Measurements from ENCODE around the gene CNOT6.
A peak's percentile ranks its signal among the peaks of the same experiment; 100 is the strongest.

CNOT6 gene

DNA sequence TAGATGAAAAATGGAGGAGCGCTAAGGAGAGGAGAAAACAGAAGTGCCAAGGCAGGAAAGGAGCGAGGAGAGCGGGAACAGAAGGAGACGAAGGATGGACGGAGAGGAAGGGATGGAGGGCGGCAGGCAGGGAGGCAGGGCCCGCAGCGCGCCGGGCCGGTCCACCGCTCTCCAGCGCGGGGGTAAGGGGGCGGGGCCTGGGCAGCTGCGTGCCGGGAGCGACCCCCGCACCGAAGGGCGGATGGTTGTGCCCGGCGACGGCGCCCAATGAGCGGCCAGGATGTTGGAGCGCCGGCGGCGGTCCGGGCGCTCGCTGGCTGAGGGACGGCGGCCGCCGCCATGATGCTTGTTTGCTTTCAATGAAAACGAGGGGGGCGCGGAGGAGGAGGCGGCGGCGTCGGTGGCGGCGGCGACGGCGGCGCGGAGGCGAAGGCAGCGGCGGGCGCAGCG is at the start of gene CNOT6 (continued):
- TF ChIP-seq ZNF677 (tag by site-specific recombination; IDR thresholded peaks at IDR 0.05) (no peak), SCRT2 (tag by site-specific recombination; IDR thresholded peaks at IDR 0.05) (no peak), BCL11A (tag by site-specific recombination; IDR thresholded peaks at IDR 0.05; ENCODE audit: low read depth) (peak; percentile 71; the same call in 1 of the 2 replicates), RBAK (tag by site-specific recombination; IDR thresholded peaks at IDR 0.05) (no peak), ZFHX2 (tag by site-specific recombination; conservative IDR thresholded peaks at IDR 0.05) (0 out of 2 replicates have a peak, but pooled peaks have one; percentile 5), ZSCAN30 (tag by site-specific recombination; IDR thresholded peaks at IDR 0.05) (peak; percentile 94), ZNF223 (tag by site-specific recombination; IDR thresholded peaks at IDR 0.05) (no peak), ZBTB48 (tag by site-specific recombination; IDR thresholded peaks at IDR 0.05) (no peak), GLIS2 (tag by site-specific recombination; IDR thresholded peaks at IDR 0.05) (peak; percentile 73), MEIS1 (CRISPR knock-in tag; IDR thresholded peaks at IDR 0.05; ENCODE audit: borderline replicate concordance) (no peak), ZNF571 (tag by site-specific recombination; IDR thresholded peaks at IDR 0.05) (no peak), ZEB2 (tag by site-specific recombination; IDR thresholded peaks at IDR 0.05) (peak; percentile 74), ZBTB17 (tag by site-specific recombination; IDR thresholded peaks at IDR 0.05) (peak; percentile 96), ZNF558 (tag by site-specific recombination; IDR thresholded peaks at IDR 0.05) (no peak), IKZF3 (tag by site-specific recombination; IDR thresholded peaks at IDR 0.05) (peak; percentile 85), ZNF350 (tag by site-specific recombination; IDR thresholded peaks at IDR 0.05) (no peak), KLF7 (tag by site-specific recombination; IDR thresholded peaks at IDR 0.05; ENCODE audit: borderline replicate concordance) (peak; percentile 49; the same call in 1 of the 2 replicates), ZNF76 (tag by site-specific recombination; IDR thresholded peaks at IDR 0.05; ENCODE audit: borderline replicate concordance, low read depth) (peak; percentile 89), ZNF133 (tag by site-specific recombination; IDR thresholded peaks at IDR 0.05) (no peak), ZNF785 (tag by site-specific recombination; IDR thresholded peaks at IDR 0.05) (peak; percentile 59; the same call in 1 of the 2 replicates), ZNF311 (tag by site-specific recombination; IDR thresholded peaks at IDR 0.05; ENCODE audit: borderline replicate concordance) (no peak), ZFP69B (tag by site-specific recombination; IDR thresholded peaks at IDR 0.05) (peak; percentile 96), KLF10 (tag by site-specific recombination; IDR thresholded peaks at IDR 0.05) (peak; percentile 87), ZNF624 (tag by site-specific recombination; IDR thresholded peaks at IDR 0.05) (no peak), ZNF354C (tag by site-specific recombination; IDR thresholded peaks at IDR 0.05; ENCODE audit: borderline replicate concordance, low read depth) (no peak), ZNF426 (tag by site-specific recombination; IDR thresholded peaks at IDR 0.05) (no peak), ZNF362 (tag by site-specific recombination; IDR thresholded peaks at IDR 0.05) (no peak), ZNF555 (tag by site-specific recombination; conservative IDR thresholded peaks at IDR 0.05) (no peak)
- TF ChIP-seq, protein P1, sequence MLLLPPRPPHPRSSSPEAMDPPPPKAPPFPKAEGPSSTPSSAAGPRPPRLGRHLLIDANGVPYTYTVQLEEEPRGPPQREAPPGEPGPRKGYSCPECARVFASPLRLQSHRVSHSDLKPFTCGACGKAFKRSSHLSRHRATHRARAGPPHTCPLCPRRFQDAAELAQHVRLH (tag by site-specific recombination; IDR thresholded peaks at IDR 0.05): 0 out of 2 replicates have a peak, but pooled peaks have one; percentile 85
- TF ChIP-seq, protein P2, sequence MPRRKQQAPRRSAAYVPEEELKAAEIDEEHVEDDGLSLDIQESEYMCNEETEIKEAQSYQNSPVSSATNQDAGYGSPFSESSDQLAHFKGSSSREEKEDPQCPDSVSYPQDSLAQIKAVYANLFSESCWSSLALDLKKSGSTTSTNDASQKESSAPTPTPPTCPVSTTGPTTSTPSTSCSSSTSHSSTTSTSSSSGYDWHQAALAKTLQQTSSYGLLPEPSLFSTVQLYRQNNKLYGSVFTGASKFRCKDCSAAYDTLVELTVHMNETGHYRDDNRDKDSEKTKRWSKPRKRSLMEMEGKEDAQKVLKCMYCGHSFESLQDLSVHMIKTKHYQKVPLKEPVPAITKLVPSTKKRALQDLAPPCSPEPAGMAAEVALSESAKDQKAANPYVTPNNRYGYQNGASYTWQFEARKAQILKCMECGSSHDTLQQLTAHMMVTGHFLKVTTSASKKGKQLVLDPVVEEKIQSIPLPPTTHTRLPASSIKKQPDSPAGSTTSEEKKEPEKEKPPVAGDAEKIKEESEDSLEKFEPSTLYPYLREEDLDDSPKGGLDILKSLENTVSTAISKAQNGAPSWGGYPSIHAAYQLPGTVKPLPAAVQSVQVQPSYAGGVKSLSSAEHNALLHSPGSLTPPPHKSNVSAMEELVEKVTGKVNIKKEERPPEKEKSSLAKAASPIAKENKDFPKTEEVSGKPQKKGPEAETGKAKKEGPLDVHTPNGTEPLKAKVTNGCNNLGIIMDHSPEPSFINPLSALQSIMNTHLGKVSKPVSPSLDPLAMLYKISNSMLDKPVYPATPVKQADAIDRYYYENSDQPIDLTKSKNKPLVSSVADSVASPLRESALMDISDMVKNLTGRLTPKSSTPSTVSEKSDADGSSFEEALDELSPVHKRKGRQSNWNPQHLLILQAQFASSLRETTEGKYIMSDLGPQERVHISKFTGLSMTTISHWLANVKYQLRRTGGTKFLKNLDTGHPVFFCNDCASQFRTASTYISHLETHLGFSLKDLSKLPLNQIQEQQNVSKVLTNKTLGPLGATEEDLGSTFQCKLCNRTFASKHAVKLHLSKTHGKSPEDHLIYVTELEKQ (tag by site-specific recombination; IDR thresholded peaks at IDR 0.05; ENCODE audit: borderline replicate concordance): peak; percentile 52; the same call in 1 of the 2 replicates
- TF ChIP-seq, protein P3, sequence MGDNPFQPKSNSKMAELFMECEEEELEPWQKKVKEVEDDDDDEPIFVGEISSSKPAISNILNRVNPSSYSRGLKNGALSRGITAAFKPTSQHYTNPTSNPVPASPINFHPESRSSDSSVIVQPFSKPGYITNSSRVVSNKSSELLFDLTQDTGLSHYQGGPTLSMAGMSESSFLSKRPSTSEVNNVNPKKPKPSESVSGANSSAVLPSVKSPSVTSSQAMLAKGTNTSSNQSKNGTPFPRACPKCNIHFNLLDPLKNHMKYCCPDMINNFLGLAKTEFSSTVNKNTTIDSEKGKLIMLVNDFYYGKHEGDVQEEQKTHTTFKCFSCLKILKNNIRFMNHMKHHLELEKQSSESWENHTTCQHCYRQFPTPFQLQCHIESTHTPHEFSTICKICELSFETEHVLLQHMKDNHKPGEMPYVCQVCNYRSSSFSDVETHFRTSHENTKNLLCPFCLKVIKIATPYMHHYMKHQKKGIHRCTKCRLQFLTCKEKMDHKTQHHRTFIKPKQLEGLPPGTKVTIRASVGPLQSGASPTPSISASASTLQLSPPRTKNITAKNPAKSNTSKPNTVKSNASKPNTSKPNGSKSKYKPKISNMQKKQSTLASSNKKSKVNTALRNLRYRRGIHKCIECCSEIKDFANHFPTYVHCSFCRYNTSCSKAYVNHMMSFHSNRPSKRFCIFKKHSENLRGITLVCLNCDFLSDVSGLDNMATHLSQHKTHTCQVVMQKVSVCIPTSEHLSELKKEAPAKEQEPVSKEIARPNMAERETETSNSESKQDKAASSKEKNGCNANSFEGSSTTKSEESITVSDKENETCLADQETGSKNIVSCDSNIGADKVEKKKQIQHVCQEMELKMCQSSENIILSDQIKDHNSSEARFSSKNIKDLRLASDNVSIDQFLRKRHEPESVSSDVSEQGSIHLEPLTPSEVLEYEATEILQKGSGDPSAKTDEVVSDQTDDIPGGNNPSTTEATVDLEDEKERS (tag by site-specific recombination; IDR thresholded peaks at IDR 0.05): no peak
- TF ChIP-seq, protein P4, sequence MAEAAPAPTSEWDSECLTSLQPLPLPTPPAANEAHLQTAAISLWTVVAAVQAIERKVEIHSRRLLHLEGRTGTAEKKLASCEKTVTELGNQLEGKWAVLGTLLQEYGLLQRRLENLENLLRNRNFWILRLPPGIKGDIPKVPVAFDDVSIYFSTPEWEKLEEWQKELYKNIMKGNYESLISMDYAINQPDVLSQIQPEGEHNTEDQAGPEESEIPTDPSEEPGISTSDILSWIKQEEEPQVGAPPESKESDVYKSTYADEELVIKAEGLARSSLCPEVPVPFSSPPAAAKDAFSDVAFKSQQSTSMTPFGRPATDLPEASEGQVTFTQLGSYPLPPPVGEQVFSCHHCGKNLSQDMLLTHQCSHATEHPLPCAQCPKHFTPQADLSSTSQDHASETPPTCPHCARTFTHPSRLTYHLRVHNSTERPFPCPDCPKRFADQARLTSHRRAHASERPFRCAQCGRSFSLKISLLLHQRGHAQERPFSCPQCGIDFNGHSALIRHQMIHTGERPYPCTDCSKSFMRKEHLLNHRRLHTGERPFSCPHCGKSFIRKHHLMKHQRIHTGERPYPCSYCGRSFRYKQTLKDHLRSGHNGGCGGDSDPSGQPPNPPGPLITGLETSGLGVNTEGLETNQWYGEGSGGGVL (tag by site-specific recombination; IDR thresholded peaks at IDR 0.05): no peak; the same call in 1 of the 2 replicates
